Nephron progenitor cell (in vitro differentiated cells): ENCODE results near the gene TCERG1L.

ENCODE experiments used
- DNase-seq: peaks from one replicate; pipeline ENCODE4 v3.0.0; 2021
- H3K27ac Mint-ChIP-seq: 2 replicates; pipeline ENCODE4 v1.8.0; 2021; ENCODE audit warnings: mild to moderate bottlenecking, moderate library complexity, mixed read lengths
- H3K27me3 Mint-ChIP-seq: 2 replicates; pipeline ENCODE4 v1.8.0; 2021; ENCODE audit warnings: mild to moderate bottlenecking, low read depth, mixed read lengths; ENCODE audit not compliant: poor library complexity
- H3K36me3 Mint-ChIP-seq: 2 replicates; pipeline ENCODE4 v1.8.0; 2021; ENCODE audit warnings: low read depth, mixed read lengths
- H3K4me1 Mint-ChIP-seq: 2 replicates; pipeline ENCODE4 v1.8.0; 2021; ENCODE audit warnings: mixed read lengths
- H3K4me3 Mint-ChIP-seq: 2 replicates; pipeline ENCODE4 v1.8.0; 2021; ENCODE audit warnings: mild to moderate bottlenecking, moderate library complexity, mixed read lengths
- H3K9me3 Mint-ChIP-seq: 2 replicates; pipeline ENCODE4 v1.8.0; 2021; ENCODE audit warnings: mild to moderate bottlenecking, moderate library complexity, mixed read lengths
- TF ChIP-seq, protein P1 (sequence below): fragments of 200-600 bp; sonication (generic); IDR thresholded peaks from 2 replicates; pipeline ENCODE4 v1.5.0; 2021; ENCODE audit warnings: antibody characterized with exemption

Gene TCERG1L

DNA sequence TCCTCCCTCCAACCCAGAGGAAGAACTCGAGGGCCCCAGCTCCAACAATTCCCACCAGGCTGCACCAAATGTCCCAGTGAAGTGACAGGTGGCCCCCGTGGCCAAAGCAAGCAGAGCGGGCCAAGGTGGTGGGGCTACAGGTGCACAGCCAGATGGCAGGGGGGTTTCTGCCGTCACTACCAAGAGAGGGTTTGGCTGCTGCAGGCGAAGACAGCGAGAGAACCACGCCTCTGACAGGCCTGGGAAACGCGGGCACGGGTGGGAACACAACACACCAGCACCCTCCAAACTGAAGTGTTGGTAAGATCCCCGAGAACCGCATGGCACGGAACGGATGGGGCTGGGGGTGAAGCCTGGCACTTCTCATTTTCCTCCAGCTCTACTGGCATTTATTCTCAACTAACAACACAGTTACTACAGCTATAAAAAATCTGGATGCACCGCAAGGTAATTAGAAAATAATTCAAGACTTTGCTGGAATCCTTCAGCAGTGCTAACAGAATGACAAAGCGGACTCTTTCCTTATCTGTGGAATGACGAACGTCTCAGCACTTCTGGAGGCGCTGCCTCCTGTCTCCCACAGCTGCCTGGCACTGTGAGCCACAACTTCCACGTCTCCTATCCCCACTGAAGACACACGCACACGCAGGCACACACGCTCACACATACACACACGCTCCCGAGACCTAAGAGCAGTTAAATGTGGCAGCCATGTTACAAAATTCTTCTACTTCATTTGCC lies 167.9 kb downstream of the TCERG1L start:
- H3K27ac Mint-ChIP-seq: no peak overlapping the region
- no peak for DNase-seq
- no peaks in the 10 kb centered on the region for H3K36me3 Mint-ChIP-seq
- TF ChIP-seq, protein P1, sequence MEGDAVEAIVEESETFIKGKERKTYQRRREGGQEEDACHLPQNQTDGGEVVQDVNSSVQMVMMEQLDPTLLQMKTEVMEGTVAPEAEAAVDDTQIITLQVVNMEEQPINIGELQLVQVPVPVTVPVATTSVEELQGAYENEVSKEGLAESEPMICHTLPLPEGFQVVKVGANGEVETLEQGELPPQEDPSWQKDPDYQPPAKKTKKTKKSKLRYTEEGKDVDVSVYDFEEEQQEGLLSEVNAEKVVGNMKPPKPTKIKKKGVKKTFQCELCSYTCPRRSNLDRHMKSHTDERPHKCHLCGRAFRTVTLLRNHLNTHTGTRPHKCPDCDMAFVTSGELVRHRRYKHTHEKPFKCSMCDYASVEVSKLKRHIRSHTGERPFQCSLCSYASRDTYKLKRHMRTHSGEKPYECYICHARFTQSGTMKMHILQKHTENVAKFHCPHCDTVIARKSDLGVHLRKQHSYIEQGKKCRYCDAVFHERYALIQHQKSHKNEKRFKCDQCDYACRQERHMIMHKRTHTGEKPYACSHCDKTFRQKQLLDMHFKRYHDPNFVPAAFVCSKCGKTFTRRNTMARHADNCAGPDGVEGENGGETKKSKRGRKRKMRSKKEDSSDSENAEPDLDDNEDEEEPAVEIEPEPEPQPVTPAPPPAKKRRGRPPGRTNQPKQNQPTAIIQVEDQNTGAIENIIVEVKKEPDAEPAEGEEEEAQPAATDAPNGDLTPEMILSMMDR: no peak
- peaks cover 11% of the 10 kb centered on the region for H3K27me3 Mint-ChIP-seq
- peaks cover 5% of the 10 kb centered on the region for H3K9me3 Mint-ChIP-seq
- H3K4me3 Mint-ChIP-seq: no peak overlapping the region
- peaks cover 31% of the 10 kb centered on the region for H3K4me1 Mint-ChIP-seq

DNA sequence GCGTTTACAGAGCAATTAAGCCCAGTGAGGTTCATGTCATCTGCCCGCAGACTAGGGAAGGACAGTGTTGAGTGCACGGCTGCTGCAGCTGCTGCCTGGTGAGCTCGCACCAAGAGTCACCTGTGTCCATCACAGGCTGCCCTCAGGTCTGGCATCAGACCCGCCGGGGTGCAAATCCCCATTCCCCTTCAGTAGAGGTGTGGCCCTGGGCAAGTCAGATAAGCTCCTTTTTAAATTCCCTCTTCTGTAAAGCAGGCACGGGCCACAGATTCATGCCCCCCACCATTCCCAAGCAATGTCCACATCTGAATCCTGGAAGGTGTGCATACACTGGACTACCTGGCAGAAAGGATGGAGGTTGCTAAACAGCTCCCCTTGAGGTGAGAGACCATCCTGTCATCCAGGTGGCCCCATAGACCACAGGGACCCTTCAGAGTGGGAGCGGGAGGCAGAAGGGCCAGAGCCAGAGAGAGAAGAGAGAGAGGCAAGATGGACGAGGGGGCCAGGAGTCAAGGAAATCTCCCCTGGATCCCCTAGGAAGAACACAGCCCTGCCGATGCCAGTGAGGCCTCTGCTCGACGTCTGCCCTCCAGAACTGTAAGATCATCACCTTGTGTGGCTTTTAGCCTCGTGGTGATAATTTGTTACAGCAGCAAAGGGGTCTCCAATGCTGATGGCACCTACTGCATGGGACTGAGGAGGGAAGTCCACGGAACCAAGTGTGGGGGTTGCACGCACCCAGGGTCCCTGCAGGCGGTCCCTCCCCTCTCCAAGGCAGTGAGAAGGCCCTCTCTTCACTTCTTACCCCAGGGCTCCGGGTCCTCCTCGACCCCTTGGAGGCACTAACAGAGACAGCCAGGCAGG lies 168.8 kb downstream of the TCERG1L start:
- Mint-ChIP-seq H3K4me1 (peaks cover 31% of the 10 kb centered on the region), H3K27me3 (peaks cover 10% of the 10 kb centered on the region)

DNA sequence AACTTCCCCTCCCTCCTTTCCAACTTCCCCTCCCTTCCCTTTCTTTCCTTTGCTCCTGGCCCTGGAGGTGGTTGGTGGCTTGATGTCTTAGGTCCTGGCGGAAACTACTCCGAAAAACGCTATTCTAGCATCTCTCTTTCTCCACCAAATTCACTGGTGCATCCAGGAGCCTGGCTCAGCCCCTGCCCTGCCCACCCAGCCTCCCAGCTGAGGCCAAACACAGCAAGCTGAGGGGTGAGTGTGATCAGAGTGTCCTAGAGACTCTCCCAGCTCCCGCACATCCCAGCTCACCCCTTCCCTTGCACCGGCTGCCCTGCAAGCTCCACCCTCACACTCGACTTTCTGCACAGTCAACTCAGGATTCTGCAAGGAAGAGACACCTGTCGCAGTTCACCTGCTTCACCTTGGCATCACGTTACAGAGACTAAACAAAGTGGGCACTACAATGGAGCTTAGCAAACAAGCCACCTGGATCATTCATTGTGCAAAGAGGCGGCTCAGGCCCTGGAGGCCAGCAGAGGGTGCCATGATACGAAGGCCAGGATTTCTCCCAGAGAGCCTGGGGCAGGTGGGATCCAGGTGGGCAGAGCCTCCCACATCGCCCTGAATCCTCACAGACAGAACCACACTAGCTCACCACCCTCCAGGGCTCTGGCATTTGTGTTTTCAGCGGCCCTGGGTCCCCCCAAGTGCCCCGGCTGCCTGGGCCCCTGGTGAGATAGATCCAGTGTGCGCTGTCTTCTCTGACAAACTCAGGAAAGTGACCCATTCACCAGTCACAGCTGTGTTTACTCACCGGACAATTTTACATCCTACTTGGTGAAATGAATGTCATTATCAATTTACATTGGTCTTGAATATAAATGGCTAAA lies 169.6 kb downstream of the TCERG1L start:
- TF ChIP-seq, protein P1: no peak
- H3K27ac Mint-ChIP-seq: no peak overlapping the region

More for the DNA sequence above, 168.8 kb downstream of the TCERG1L start:
- no peak overlapping the region for H3K4me3 Mint-ChIP-seq
- no peak for DNase-seq
- TF ChIP-seq, protein P1: no peak
- peaks cover 5% of the 10 kb centered on the region for H3K9me3 Mint-ChIP-seq
- H3K27ac Mint-ChIP-seq: no peak overlapping the region
- H3K36me3 Mint-ChIP-seq: no peaks in the 10 kb centered on the region

DNA sequence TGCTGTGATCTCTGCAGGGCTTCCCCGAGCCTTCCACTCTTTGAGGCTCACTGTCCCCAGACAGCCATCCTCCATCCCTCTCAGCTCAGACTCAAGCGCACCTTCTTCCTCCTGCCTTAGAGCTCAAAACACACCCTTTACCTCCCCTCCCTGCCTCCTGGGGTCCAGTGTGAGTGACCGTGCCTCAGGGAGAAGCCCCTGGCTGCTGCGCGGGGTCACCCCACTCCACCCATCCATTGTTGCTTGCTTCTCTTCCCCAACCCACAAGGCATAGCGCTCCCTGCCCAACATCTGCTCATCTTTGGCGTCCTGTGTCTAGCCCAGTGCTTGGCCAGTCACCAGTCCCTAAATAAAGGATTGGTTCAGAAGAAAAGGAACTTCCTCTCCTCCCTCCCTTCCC lies 170.3 kb downstream of the TCERG1L start:
- Mint-ChIP-seq H3K27ac (no peak overlapping the region), H3K4me3 (no peak overlapping the region), H3K36me3 (no peaks in the 10 kb centered on the region), H3K27me3 (peaks cover 14% of the 10 kb centered on the region), H3K4me1 (peaks cover 22% of the 10 kb centered on the region), H3K9me3 (no peaks in the 10 kb centered on the region)
- DNase-seq: no peak
- TF ChIP-seq, protein P1: no peak

More for the DNA sequence above, 169.6 kb downstream of the TCERG1L start:
- peaks cover 14% of the 10 kb centered on the region for H3K27me3 Mint-ChIP-seq
- peaks cover 4% of the 10 kb centered on the region for H3K9me3 Mint-ChIP-seq
- H3K4me3 Mint-ChIP-seq: no peak overlapping the region
- no peak for DNase-seq
- H3K36me3 Mint-ChIP-seq: no peaks in the 10 kb centered on the region
- H3K4me1 Mint-ChIP-seq: peaks cover 27% of the 10 kb centered on the region

DNA sequence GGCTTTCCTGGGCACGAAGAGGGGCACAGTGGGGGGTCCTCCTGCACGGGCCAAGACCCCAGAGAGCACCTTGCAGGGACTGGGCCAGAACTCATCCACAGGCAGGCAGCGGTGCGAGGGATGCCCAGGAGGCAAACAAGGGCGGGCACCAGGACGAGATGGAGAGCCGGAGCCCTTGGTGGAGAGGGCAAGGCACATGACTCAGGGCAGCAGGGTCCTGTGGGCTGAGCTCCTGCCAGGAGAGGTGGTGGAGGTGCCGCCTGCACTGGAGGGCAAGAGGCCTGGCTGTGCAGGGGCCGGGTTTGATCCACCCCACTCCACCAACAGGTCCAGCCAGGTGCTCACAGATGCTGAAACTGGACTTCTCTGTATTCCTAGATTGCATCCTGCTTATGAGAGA lies 170.9 kb downstream of the TCERG1L start:
- Mint-ChIP-seq H3K4me1 (peaks cover 16% of the 10 kb centered on the region), H3K9me3 (no peaks in the 10 kb centered on the region), H3K4me3 (no peak overlapping the region), H3K36me3 (no peaks in the 10 kb centered on the region), H3K27me3 (peaks cover 17% of the 10 kb centered on the region), H3K27ac (no peak overlapping the region)
- no peak for DNase-seq
- TF ChIP-seq, protein P1: no peak
